HG02981 (cell line): ENCODE results near the gene SEC61B.

Source experiments
- ATAC-seq: cut with Tn5 transposase; IDR thresholded peaks from one replicate; pipeline ENCODE4 v1.9.1; 2021; ENCODE audit warnings: mild to moderate bottlenecking, moderate library complexity; ENCODE audit not compliant: unreplicated experiment

Gene SEC61B

DNA sequence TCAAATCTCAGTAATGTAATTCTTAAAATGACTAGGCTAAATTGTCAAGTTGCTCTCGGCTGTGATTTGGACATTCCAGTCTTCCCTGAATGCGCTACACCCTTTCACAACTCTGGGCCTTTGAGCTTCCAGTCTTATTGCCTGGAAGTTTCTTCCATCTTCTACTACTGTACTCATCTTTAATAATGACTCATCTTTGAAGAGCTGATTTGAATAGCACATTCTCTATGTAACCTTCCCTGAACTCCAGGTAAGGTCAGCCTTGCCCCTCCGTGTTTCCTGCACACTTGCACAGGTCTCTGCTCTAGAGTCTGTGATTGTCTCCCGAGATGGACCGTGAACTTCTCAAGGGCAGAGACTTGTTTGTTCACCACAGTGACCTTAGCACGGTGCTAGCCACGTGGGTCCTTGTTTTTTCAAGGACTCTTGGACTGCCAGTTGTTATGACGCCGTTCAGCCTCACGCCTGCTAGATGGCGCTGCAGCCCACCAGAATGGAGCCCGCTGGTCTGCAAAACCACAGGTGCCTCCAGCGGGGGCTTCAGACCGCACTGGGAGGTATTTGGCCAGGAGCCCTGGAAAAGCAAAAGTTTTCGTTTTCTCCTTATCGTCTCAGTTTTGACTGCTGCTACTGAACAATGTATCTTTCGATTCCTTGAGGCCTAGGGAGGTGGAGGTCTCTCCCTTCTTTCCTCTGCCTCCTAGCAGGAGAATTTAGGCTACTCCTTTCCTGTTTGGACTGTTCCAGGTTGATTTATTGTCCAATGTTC lies 44.4 kb downstream of the SEC61B start:
- ATAC-seq: no peak

DNA sequence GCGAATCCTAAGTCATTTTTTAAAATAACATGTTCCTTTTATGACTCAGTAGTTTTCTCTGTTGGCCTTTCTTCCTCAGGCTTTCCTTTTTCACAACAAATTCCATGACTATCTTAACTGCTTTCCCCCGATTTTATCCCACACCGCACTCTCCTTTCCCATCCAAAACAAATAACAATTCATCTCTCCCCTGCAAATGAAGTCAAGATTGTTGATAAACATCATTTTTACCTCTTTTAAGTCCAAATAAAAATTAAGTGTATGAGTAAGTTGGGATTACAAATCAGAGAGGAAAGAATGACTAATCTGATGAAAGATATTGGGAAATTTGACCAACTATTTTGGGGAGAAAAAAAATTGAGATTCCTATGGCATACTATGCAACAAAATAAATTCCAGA lies 47.3 kb downstream of the SEC61B start:
- no peak for ATAC-seq

DNA sequence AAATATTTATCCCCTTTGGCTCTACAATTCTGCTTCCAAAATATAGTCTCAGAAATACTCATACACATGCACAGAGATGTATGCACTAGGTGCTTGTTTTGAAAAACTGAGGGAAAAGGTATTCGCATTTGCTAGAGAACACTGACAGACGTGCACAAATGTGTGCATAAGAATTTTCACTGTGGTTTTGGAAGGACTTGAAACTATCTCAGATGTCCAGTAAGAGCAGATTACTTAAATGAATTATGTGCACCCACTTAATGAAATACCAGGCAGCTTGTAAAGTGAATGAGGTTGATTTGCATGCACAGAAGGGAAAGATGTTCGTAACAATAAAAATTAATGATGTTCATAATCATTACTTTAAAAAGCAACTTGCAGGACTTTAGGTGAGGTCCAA lies 48.4 kb downstream of the SEC61B start:
- ATAC-seq: no peak

DNA sequence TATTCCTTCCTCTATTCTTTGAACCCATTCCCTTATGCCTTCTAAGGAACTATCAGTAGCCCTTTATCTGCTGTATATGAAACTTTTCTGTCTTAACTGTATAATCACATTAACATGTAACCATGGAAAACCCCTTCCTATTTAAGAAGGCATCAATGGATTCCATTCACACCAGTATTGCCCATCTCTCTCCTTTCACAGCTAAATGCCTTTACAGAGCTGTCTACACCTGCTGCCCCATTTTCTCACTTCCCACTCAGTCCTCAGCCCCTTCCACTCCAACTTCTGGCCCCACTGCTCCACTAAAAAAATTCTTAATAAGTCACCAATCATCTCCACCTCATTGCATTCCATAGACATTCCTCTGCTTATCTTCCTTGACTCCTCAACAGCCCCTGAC lies 50.8 kb downstream of the SEC61B start:
- no peak for ATAC-seq

DNA sequence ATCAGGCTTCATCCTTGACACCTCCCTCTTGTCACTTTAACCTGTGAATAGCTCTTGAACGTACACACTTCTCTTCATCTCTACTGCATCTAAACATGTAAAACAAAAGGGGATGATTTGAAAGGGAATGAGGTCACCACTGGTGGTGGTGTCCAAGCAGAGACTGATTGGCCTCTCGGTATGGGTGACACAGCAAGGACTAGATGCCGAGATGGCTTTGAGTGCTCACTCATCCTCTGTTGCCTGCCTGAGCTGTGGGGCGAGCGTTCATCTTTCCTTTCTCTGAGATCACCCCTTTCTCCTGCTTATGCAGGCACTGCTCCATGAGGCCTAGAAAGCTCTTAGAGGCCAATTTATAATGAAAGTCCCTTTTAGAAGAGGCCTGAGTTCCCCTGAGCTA lies 51.9 kb downstream of the SEC61B start:
- ATAC-seq: no peak

DNA sequence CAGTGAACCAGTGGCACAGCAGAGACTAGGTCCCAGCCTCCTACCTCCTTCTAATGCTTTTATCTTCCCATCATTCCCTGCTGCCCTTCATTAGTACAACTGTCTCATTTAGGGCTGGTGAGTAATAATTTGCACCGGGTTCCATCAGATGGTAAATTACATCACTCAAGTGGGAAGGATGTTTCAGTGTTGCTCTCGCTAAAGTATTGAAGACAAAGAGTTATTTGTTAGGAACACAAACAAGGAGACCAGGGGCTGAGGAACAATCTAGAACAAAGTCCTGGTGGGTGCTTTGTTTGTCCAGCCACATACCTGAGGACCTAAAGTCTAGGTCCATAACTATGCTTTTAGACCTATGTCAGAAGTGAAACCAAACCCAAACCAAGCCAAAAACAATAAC lies 52.4 kb downstream of the SEC61B start:
- ATAC-seq: no peak
